HG03135 (cell line): ENCODE results near the gene OR52K2.
"Not testable (repeated sequence)": the region's sequence is repeated elsewhere in the genome, so short reads cannot be mapped to it uniquely, and the experiment has no call there.

Experiments
- ATAC-seq: cut with Tn5 transposase; IDR thresholded peaks from one replicate; pipeline ENCODE4 v1.9.1; 2021; ENCODE audit warnings: mild to moderate bottlenecking, moderate library complexity; ENCODE audit not compliant: unreplicated experiment

Gene OR52K2

GRCh38 chr11:4448995-4449394, at the start of gene OR52K2:
OR52K2 (plus strand) TSS chr11:4449295; CDS start chr11:4449340, 45 bp downstream.
- no peak for ATAC-seq

DNA sequence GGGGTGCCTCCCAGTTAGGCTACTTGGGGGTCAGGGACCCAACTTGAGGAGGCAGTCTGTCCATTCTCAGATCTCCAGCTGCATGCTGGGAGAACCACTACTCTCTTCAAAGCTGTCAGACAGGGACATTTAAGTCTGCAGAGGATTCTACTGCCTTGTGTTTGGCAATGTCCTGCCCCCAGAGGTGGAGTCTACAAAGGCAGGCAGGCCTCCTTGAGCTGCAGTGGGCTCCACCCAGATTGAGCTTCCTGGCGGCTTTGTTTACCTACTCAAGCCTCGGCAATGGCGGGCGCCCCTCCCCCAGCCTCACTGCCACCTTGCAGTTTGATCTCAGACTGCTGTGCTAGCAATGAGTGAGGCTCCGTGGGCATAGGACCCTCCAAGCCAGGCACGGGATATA, 42.9 kb upstream of the OR52K2 start:
- ATAC-seq = not testable (repeated sequence)

- no peak for ATAC-seq
Observed at GRCh38 chr11:4416306-4416705, 32.8 kb upstream of the OR52K2 start.

DNA sequence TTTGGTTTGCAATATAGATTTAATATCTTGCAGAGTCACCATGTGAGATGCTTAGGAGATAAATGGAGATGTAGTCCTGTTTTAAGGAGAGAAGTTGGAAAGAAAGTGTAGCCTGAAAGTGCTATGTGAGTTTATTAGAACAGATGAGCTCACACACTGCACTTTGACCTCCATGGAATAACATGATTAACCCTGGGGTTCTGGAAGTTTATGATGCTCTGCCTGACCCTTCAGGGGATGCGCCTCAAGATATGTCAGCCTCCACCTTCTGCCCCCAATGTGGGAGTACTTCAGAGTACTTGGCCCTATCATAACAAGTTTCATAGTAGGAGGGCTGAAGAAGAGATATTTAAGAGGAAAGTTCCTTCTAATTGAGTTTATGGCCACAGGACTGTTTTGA, 32.3 kb upstream of the OR52K2 start:
- ATAC-seq = no peak

GRCh38 chr11:4418403-4418802, 30.7 kb upstream of the OR52K2 start:
- no peak for ATAC-seq

- ATAC-seq = no peak
Observed at GRCh38 chr11:4430051-4430450, 19.0 kb upstream of the OR52K2 start.

GRCh38 chr11:4433856-4434255, 15.2 kb upstream of the OR52K2 start:
- ATAC-seq = no peak

DNA sequence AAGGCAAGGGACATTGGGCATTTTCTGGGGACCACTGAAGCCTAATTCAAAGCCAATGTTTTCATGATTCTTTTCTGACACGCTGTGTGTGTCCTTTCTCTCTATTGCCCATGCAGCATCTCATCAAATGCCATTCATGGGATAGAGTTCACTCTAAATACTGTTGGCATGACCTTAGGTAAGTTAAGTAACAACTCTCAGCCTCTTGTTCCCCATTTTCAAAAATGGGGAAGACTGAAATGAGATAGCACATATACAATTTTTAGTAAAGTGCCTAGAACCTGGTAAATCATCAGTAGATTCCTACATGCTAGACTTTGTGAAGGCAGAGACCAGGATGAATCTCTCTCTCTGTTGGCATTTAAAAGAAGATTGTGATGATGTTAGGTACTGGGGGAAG, 12.7 kb upstream of the OR52K2 start:
- ATAC-seq = no peak

DNA sequence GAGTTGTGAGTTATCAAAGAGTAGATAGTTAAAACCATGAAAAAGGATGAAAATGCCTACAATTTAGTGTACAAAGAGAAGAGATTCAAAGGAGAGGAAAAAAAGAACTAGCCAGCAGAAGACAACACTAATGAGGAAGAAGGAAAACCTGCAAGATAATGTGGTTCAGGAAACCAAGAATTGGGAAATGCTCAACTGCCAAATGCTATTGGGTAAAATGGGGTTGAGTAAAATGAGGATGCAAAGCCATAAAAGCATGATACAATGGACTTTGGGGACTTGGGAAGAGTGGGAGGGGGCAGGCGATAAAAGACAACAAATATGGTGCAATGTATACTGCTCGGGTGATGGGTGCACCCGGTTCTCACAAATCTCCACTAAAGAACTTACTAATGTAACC, 7.6 kb upstream of the OR52K2 start:
- no peak for ATAC-seq

GRCh38 chr11:4443232-4443891, 5.7 kb upstream of the OR52K2 start:
- no peak for ATAC-seq

- ATAC-seq = no peak
Observed at GRCh38 chr11:4453118-4453517, 4.0 kb downstream of the OR52K2 start.

DNA sequence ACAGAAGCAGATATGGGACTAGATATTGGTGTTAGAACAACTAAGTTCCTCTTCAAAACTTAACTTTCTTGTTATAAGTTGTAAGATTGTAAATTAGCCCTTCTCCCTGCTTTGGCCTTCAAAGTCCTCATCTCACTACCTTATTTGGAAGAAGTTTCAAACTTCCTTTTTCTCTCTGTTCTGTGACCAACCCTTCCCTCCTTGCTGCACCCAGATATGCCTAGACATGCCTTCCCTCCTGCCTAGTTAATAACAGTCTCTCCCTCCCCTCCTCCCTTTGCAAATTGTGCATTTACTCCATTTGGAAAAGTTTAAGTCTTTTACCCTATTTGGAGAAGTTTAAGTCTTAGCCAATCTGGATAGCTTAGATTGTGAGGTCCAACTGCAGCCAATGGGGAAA, 4.9 kb downstream of the OR52K2 start:
- ATAC-seq = no peak

DNA sequence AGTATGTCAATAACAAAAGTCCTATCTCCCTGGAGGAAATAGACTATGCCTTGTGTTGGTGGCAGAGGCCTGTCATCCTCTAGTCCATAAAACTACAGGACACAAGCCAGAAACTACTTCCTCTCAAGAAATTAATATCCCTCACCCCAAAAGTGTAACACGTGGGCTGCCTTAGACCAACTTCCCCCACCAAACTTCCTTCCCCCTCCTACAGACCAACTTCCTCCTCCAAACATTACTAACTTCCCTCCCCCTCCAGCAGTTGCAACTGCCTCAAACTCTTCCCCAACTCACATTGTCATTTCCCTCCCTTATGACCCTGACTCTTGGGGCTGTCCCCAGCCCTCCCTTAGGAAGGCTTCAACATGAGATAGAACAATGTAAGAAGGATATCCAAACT, 6.3 kb downstream of the OR52K2 start:
- no peak for ATAC-seq

GRCh38 chr11:4459500-4459899, 10.4 kb downstream of the OR52K2 start:
- ATAC-seq = peak; percentile 85

DNA sequence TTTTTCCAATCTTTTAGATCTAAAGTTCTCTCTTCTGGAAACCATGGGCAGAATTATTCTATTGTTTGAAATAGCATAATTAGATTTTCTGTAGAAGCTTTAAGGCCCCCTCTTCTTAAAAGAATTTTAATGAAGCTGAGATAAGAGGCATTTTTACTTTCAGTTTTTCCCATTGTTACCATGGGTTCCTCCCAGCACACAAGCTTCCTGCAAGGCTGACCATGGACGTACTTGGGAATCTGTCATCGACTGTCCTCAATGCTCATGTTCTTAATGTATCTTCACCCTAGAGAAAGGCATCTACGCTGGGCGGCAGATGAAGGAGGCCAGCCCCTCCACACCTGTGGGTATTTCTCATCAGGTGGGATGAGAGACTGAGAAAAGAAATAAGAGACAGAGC, 11.1 kb downstream of the OR52K2 start:
- ATAC-seq = no peak

- no peak for ATAC-seq
Observed at GRCh38 chr11:4464216-4465159, 15.4 kb downstream of the OR52K2 start.

DNA sequence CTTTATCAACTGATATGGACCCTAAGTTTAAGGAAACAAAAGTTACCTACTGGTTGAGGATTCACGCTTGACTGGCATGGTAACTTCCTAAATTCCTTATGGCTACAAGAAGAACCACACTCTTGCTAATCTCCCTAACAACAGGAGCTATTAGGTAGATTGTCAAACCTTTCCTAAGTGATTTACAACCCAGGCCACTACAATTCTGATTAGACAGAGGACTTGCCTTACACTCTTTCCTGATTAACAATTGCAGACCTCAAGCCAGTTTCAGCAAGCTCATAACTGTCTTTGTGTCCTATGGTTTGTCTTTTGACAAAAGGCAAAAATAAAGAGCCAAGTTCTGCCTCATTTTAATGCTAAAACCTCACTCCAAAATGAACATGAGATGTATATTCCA, 16.3 kb downstream of the OR52K2 start:
- no peak for ATAC-seq

GRCh38 chr11:4466131-4466870, 17.2 kb downstream of the OR52K2 start:
- ATAC-seq = no peak

- ATAC-seq = no peak
Observed at GRCh38 chr11:4466871-4467442, 17.9 kb downstream of the OR52K2 start.

GRCh38 chr11:4467811-4468606, 18.9 kb downstream of the OR52K2 start:
- ATAC-seq = no peak
